Ureter (tissue), 1 donor: ENCODE results near the gene VASP. TPM values are rescaled to one million over a fixed set of nuclear protein-coding genes. Genes with fewer than 3 reads are reported as not detected.
"Not testable (repeated sequence)": the region's sequence is repeated elsewhere in the genome, so short reads cannot be mapped to it uniquely, and the experiment has no call there.

ENCODE experiments used
- DNase-seq: peaks from one replicate; pipeline ENCODE4 v3.0.0-alpha.2; 2020; ENCODE audit warnings: low spot score
- total RNA-seq: library from RNA; stranded (reverse); gene quantifications from one replicate; pipeline ENCODE4 v1.2.4, GENCODE V29; 2023
- donor health status: DM: yes; HTN: yes; CAD: no.

VASP gene
- total RNA-seq, 1 donor from 2014 or later, result 90.1 TPM

GRCh38 chr19:45497791-45498190, 9.5 kb upstream of the VASP start:
- no peak for DNase-seq

- no peak for DNase-seq
These were observed 8.7 kb upstream of the VASP start, which contains the start of gene PPM1N for GRCh38 chr19:45498411-45499195. TSS of gene PPM1N (plus strand) at chr19:45498443. CDS start at chr19:45498473, 30 bp downstream.

GRCh38 chr19:45499196-45500180, 7.8 kb upstream of the VASP start:
- no peak for DNase-seq

GRCh38 chr19:45500918-45501729, 6.2 kb upstream of the VASP start:
- DNase-seq, result no peak

GRCh38 chr19:45501730-45502014, 5.6 kb upstream of the VASP start:
- no peak for DNase-seq

GRCh38 chr19:45502111-45502510, 5.2 kb upstream of the VASP start:
- DNase-seq, result no peak

- DNase-seq, result no peak
These were observed 3.4 kb upstream of the VASP start for GRCh38 chr19:45503909-45504308.

- DNase-seq, result no peak
These were observed 1.9 kb upstream of the VASP start for GRCh38 chr19:45505151-45505995.

GRCh38 chr19:45505996-45506245, 1.4 kb upstream of the VASP start:
- DNase-seq, result no peak

- DNase-seq, result peak; percentile 96
These were observed 862 bp upstream of the VASP start for GRCh38 chr19:45506246-45506988.

- DNase-seq, result no peak
These were observed 665 bp downstream of the VASP start for GRCh38 chr19:45507872-45508416.

GRCh38 chr19:45508417-45508860, 1.2 kb downstream of the VASP start:
- DNase-seq, result no peak

GRCh38 chr19:45508861-45509691, 1.8 kb downstream of the VASP start:
- DNase-seq, result peak; percentile 88

GRCh38 chr19:45509692-45510015, 2.4 kb downstream of the VASP start:
- no peak for DNase-seq

- not testable (repeated sequence) for DNase-seq
These were observed 3.1 kb downstream of the VASP start for GRCh38 chr19:45510352-45510751.

GRCh38 chr19:45511074-45511473, 3.8 kb downstream of the VASP start:
- no peak for DNase-seq

- DNase-seq, result no peak
These were observed 5.7 kb downstream of the VASP start for GRCh38 chr19:45512881-45513483.

- no peak for DNase-seq
These were observed 7.2 kb downstream of the VASP start for GRCh38 chr19:45514376-45515051.
